K562 (cell line): ENCODE results near the gene OR2AT4. TPM values are rescaled to one million over a fixed set of nuclear protein-coding genes. Genes with fewer than 3 reads are reported as not detected.

Source experiments
- ATAC-seq: fragments of 200-7000 bp; cut with Tn5 transposase; 3 replicates; pipeline ENCODE4 v1.9.1; 2020; ENCODE audit warnings: moderate library complexity
- BruUV-seq: library from RNA; stranded (reverse); fragments of 400-500 nt; replicated peaks from 2 replicates; lab custom pipeline; 2021; lab: Mats Ljungman, UMichigan
- CTCF ChIA-PET: fragments of 300-600 bp; formaldehyde crosslinking; extraction: SDS; loops from one replicate; lab custom pipeline; 2021; ENCODE audit warnings: low intra/inter-chr PET ratio; lab: Yijun Ruan, JAX
- POLR2A ChIA-PET: fragments of 300-600, 350-650 bp; sonication (Branson Sonifier 250); formaldehyde crosslinking; extraction: SDS; loops from one replicate; lab custom pipeline; 2021; ENCODE audit warnings: antibody characterized with exemption, inconsistent platforms; lab: Yijun Ruan, JAX
- DNase-seq, 4 experiments: peaks; one replicate each; pipeline versions ENCODE4 v3.0.0 to v3.0.0-alpha.2; 2011 to 2018; ENCODE audit warnings: low spot score in 3 of 4, mixed read lengths in 3 of 4; ENCODE audit errors: extremely low read depth in 1 of 4
- FAIRE-seq: peaks from 2 replicates; lab custom pipeline; 2011; peaks lifted over from hg19 to GRCh38; lab: Jason Lieb, UNC
- H2AFZ ChIP-seq: 2 replicates; pipeline ENCODE4 v1.6.0; 2011; ENCODE audit warnings: low read depth, low read length, control low read depth, inconsistent platforms
- H3K27ac ChIP-seq: fragments of 200-600 bp; 3 replicates; pipeline ENCODE4 v1.8.0; 2011; ENCODE audit warnings: low read depth, mild to moderate bottlenecking, control low read depth, inconsistent platforms, low read length, moderate library complexity, mixed read lengths; ENCODE audit errors: extremely low read depth
- H3K27me3 ChIP-seq, 2 experiments: fragments of 300-600 bp in 1 of 2; 2 replicates in 1 of 2; 3 replicates in 1 of 2; pipeline versions ENCODE4 v1.6.0 to v1.8.0; 2011; ENCODE audit warnings: inconsistent platforms in 2 of 2, low read length in 2 of 2, mild to moderate bottlenecking in 1 of 2, mixed read lengths in 1 of 2, moderate library complexity in 1 of 2; ENCODE audit not compliant: control insufficient read depth in 2 of 2, insufficient read depth in 2 of 2
- H3K36me3 ChIP-seq: fragments of 300-600 bp; 3 replicates; pipeline ENCODE4 v1.8.0; 2011; ENCODE audit warnings: mild to moderate bottlenecking, low read length, inconsistent platforms; ENCODE audit not compliant: control insufficient read depth, insufficient read depth
- H3K4me1 ChIP-seq, 2 experiments: fragments of 200-600 bp in 1 of 2; replicated peaks in 1 of 2; 2 replicates in 1 of 2; 3 replicates in 1 of 2; pipeline versions ENCODE4 v1.5.1 to v1.8.0; 2011; ENCODE audit warnings: inconsistent platforms in 2 of 2, low read length in 2 of 2, mild to moderate bottlenecking in 1 of 2, mixed read lengths in 1 of 2, moderate library complexity in 1 of 2; ENCODE audit not compliant: control insufficient read depth in 2 of 2, insufficient read depth in 2 of 2
- H3K4me2 ChIP-seq: 2 replicates; pipeline ENCODE4 v1.6.1; 2011; ENCODE audit warnings: low read length, control low read depth, inconsistent platforms, mixed read lengths; ENCODE audit not compliant: insufficient read depth
- H3K4me3 ChIP-seq: fragments of 200-600 bp; sonication (generic), shearing (Covaris generic); 2 replicates; pipeline ENCODE4 v1.5.1; 2016; ENCODE audit warnings: control low read depth, inconsistent platforms
- H3K79me2 ChIP-seq: fragments of 200-600 bp; 3 replicates; pipeline ENCODE4 v1.8.0; 2011; ENCODE audit warnings: low read length, inconsistent platforms; ENCODE audit not compliant: control insufficient read depth, insufficient read depth
- H3K9ac ChIP-seq, 2 experiments: 2 replicates each; pipeline versions ENCODE4 v1.6.0 to v1.6.1; 2011; ENCODE audit warnings: low read depth in 2 of 2, low read length in 2 of 2, control low read depth in 1 of 2, inconsistent platforms in 1 of 2, mild to moderate bottlenecking in 1 of 2, mixed read lengths in 1 of 2; ENCODE audit not compliant: insufficient read depth in 1 of 2
- H3K9me1 ChIP-seq: one replicate; pipeline ENCODE4 v1.6.0; 2011; ENCODE audit warnings: inconsistent platforms, mild to moderate bottlenecking, low read length, moderate library complexity; ENCODE audit not compliant: control insufficient read depth, insufficient read depth
- H3K9me3 ChIP-seq: replicated peaks from 2 replicates; pipeline ENCODE4 v1.5.1; 2011; ENCODE audit warnings: low read depth, low read length, inconsistent platforms; ENCODE audit not compliant: control insufficient read depth, insufficient read depth
- H4K20me1 ChIP-seq: replicated peaks from 2 replicates; pipeline ENCODE4 v1.6.1; 2011; ENCODE audit warnings: low read length, inconsistent platforms, mixed read lengths; ENCODE audit not compliant: control insufficient read depth, insufficient read depth
- CREBBP ChIP-seq: IDR thresholded peaks from one replicate; pipeline ENCODE4 v1.6.1; 2012; ENCODE audit warnings: low read depth, mild to moderate bottlenecking, control low read depth, inconsistent platforms, low read length
- KLF1 ChIP-seq: fragments of 450-650 bp; IDR thresholded peaks from 2 replicates; pipeline ENCODE4 v1.6.1; 2016; ENCODE audit warnings: missing genetic modification characterization, missing compliant biosample characterization
- SAP30 ChIP-seq: fragments of 200-600 bp; sonication (generic); IDR thresholded peaks from 2 replicates; pipeline ENCODE4 v1.6.1; 2012; ENCODE audit warnings: borderline replicate concordance, low read depth, mild to moderate bottlenecking, moderate library complexity, low read length, control low read depth, inconsistent platforms; ENCODE audit not compliant: insufficient read depth, poor library complexity, severe bottlenecking
- TRIM28 ChIP-seq: fragments of 450-650 bp; IDR thresholded peaks from 2 replicates; pipeline ENCODE4 v1.6.1; 2017
- ZNF282 ChIP-seq: sonication (generic); formaldehyde crosslinking; IDR thresholded peaks from 2 replicates; pipeline ENCODE4 v1.8.1; 2023; ENCODE audit warnings: missing genetic modification reagents
- ZNF3 ChIP-seq: fragments of 250-450 bp; sonication (Bioruptor Pico); IDR thresholded peaks from 2 replicates; pipeline ENCODE4 v1.5.0; 2021; ENCODE audit warnings: mild to moderate bottlenecking, moderate library complexity
- WGBS: fragments of 100-300 bp; shearing (Covaris generic); methylation state at CpG from one replicate; pipeline ENCODE4 v1.1.6; 2016; ENCODE audit warnings: low coverage, mixed read lengths; ENCODE audit not compliant: insufficient coverage; ENCODE audit errors: missing lambda C conversion rate; 5-methylcytosine and 5-hydroxymethylcytosine counted together
- in situ Hi-C: fragments of 300-500 bp; cut with MboI; formaldehyde crosslinking; loops from 4 replicates; pipeline ENCODE4 v1.15.0; 2018; ENCODE audit warnings: inconsistent platforms, mixed read lengths
- intact Hi-C: fragments of 100-400 bp; cut with micrococcal nuclease; formaldehyde crosslinking; loops from 2 replicates; pipeline ENCODE4 v1.14.2; 2022
- polyA plus RNA-seq, 8 experiments: library from polyadenylated mRNA; depleted of rRNA in 4 of 8; stranded (reverse) in 5 of 8; unstranded in 3 of 8; fragments of >200 nt; fragmentation: Nextera tagmentation in 2 of 8; fragmentation: Illumina TruSeq in 1 of 8; extraction: Ambion mirVana in 2 of 8; extraction: Trizol in 1 of 8; gene quantifications; 2 replicates each; pipeline versions ENCODE4 v1.2.1 to v1.2.3, GENCODE V29; 2011 to 2014; ENCODE audit warnings: inconsistent platforms in 1 of 8, missing spikeins in 1 of 8
- total RNA-seq, 7 experiments: library from RNA; depleted of rRNA in 6 of 7; stranded (reverse); fragments of >200 nt in 6 of 7; fragmentation: Illumina TruSeq in 2 of 7; extraction: Trizol in 2 of 7; gene quantifications; 2 replicates each; pipeline versions ENCODE4 v1.2.1 to v1.2.3, GENCODE V29; 2011 to 2021; ENCODE audit warnings: low replicate concordance in 1 of 7
- TF ChIP-seq, protein P1 (sequence below), 2 experiments: fragments of 450-650 bp in 1 of 2; sonication (generic) in 1 of 2; formaldehyde crosslinking in 1 of 2; IDR thresholded peaks in 1 of 2; conservative IDR thresholded peaks in 1 of 2; 2 replicates each; pipeline versions ENCODE4 v1.6.1 to v1.8.1; 2016 to 2023; ENCODE audit warnings: mild to moderate bottlenecking in 2 of 2, moderate library complexity in 2 of 2, inconsistent platforms in 1 of 2, missing genetic modification reagents in 1 of 2
- TF ChIP-seq, protein P2 (sequence below): sonication (generic); formaldehyde crosslinking; IDR thresholded peaks from 2 replicates; pipeline ENCODE4 v1.8.1; 2023; ENCODE audit warnings: mild to moderate bottlenecking, missing genetic modification reagents

OR2AT4 gene
- total and polyA plus RNA-seq, 9 of the 15 experiments (the other 6 are each of a cell fraction or from before 2014, with no cell fraction given) = 0.86 to 3.1 (median 2.0) TPM

DNA sequence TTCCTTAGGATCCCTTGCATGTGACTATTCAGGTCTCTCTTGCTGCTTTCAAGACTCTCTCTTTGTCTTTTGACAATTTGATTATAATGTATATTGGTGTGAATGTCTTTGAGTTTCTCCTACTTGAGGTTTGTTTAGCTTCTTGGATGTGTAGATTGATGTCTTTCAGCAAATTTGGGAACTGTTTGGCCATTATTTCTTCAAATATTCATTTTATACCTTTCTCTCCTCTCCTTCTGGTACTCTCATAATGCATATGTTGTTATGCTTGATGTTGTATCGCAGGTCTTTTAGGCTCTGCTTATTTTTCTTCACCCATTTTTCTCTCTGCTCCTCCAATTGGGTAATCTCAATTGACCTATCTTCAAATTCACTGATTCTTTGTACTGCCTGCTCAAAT is 44.2 kb downstream of the OR2AT4 start (continued):
- TF ChIP-seq SAP30 = no peak
- TF ChIP-seq ZNF282 (CRISPR knock-in tag) = no peak
- no peak for TF ChIP-seq CREBBP
- TF ChIP-seq ZNF3 (CRISPR knock-in tag) = no peak

DNA sequence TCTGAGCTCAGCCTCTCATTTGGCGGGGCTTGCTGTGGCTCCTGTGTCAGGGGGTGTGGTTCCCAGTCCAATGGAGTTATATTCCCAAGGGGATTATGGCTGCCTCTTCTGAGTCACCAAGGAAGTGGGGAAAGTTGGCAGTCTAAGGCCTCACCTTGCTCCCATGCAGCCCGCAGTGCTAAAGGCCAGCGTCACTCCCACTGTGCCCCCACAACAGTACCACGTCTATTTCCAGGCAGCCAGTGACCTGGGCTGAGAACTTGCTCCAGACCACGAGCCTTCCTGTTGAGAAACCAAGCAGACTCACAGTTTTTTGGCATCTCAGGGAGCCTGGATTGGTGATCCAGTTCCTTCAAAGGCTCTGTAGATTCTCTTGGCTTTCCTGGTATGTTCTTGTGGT is 45.6 kb downstream of the OR2AT4 start:
- H3K27ac ChIP-seq = no peak overlapping the region
- no peak overlapping the region for H3K4me3 ChIP-seq
- H4K20me1 ChIP-seq = no peaks in the 10 kb centered on the region
- H3K9me1 ChIP-seq = no peaks in the 10 kb centered on the region
- no peak overlapping the region for H3K9ac ChIP-seq
- H3K79me2 ChIP-seq = no peaks in the 10 kb centered on the region
- no peak overlapping the region for H2AFZ ChIP-seq
- ChIA-PET CTCF (no interaction called here), POLR2A (interaction anchor here (0.6 kb wide), 1 partner anchor 50 kb away, joined by 3 read pairs; no protein-coding TSS in a partner anchor)
- ATAC-seq (no peak), DNase-seq (no peak), FAIRE-seq (no peak)
- intact Hi-C loops (no loop called here), in situ Hi-C loops (no loop called here)
- WGBS = 54% methylated on average over 3 of the region's 5 CpGs
- H3K4me2 ChIP-seq = no peak overlapping the region
- no peaks in the 10 kb centered on the region for H3K27me3 ChIP-seq
- H3K9me3 ChIP-seq = no peaks in the 10 kb centered on the region; the same call in 1 of the 2 replicates
- peaks cover 0 to 5% of the 10 kb centered on the region in 2 experiments; a peak in 1 of 5 replicates for H3K4me1 ChIP-seq
- no TSS peak for BruUV-seq
- H3K36me3 ChIP-seq = no peaks in the 10 kb centered on the region
- TF ChIP-seq TRIM28 (no peak), KLF1 (tag) (no peak)
- TF ChIP-seq, protein P1, sequence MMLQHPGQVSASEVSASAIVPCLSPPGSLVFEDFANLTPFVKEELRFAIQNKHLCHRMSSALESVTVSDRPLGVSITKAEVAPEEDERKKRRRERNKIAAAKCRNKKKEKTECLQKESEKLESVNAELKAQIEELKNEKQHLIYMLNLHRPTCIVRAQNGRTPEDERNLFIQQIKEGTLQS (IDR thresholded peaks at IDR 0.05) = no peak
- TF ChIP-seq, protein P1 (CRISPR knock-in tag; conservative IDR thresholded peaks at IDR 0.05) = no peak
- TF ChIP-seq, protein P2, sequence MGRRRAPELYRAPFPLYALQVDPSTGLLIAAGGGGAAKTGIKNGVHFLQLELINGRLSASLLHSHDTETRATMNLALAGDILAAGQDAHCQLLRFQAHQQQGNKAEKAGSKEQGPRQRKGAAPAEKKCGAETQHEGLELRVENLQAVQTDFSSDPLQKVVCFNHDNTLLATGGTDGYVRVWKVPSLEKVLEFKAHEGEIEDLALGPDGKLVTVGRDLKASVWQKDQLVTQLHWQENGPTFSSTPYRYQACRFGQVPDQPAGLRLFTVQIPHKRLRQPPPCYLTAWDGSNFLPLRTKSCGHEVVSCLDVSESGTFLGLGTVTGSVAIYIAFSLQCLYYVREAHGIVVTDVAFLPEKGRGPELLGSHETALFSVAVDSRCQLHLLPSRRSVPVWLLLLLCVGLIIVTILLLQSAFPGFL = no peak
